OCI-LY3 (cell line): ENCODE results near the gene BTBD2.

ENCODE experiments used
- H2AFZ ChIP-seq: fragments of 200-600, 300-600 bp; shearing (Covaris generic); 2 replicates; pipeline ENCODE4 v1.6.0; 2014; ENCODE audit warnings: antibody characterized with exemption, low read depth, low read length
- H3K27ac ChIP-seq: fragments of 200-600, 300-600 bp; sonication (generic); 2 replicates; pipeline ENCODE4 v1.5.1; 2014; ENCODE audit warnings: mild to moderate bottlenecking, low read length, moderate library complexity, mixed read lengths
- H3K27me3 ChIP-seq: fragments of 200-600, 300-600 bp; sonication (generic); 2 replicates; pipeline ENCODE4 v1.6.1; 2014; ENCODE audit warnings: low read depth, low read length, mixed read lengths
- H3K36me3 ChIP-seq: fragments of 200-600, 300-600 bp; sonication (generic); replicated peaks from 2 replicates; pipeline ENCODE3; 2014; ENCODE audit warnings: low read depth, low read length, mixed read lengths
- H3K4me1 ChIP-seq: fragments of 300-600, 200-600 bp; sonication (generic); 2 replicates; pipeline ENCODE4 v1.6.1; 2014; ENCODE audit warnings: low read length, mixed read lengths
- H3K4me2 ChIP-seq: fragments of 200-600, 300-600 bp; sonication (generic); 2 replicates; pipeline ENCODE4 v1.6.1; 2014; ENCODE audit warnings: low read length, mixed read lengths
- H3K4me3 ChIP-seq: fragments of 300-600, 200-600 bp; sonication (generic); 2 replicates; pipeline ENCODE4 v1.5.1; 2014; ENCODE audit warnings: antibody characterized with exemption, mild to moderate bottlenecking, low read length, moderate library complexity
- H3K79me2 ChIP-seq: fragments of 300-600, 200-600 bp; shearing (Covaris generic); 2 replicates; pipeline ENCODE4 v1.6.1; 2014; ENCODE audit warnings: mild to moderate bottlenecking, low read length, mixed read lengths
- H3K9ac ChIP-seq: fragments of 300-600, 200-600 bp; shearing (Covaris generic); 2 replicates; pipeline ENCODE4 v1.6.0; 2014; ENCODE audit warnings: mild to moderate bottlenecking, low read length, moderate library complexity
- H3K9me3 ChIP-seq: fragments of 200-600, 300-600 bp; shearing (Covaris generic); 2 replicates; pipeline ENCODE4 v1.6.1; 2014; ENCODE audit warnings: low read length, mixed read lengths; ENCODE audit not compliant: insufficient read depth
- H4K20me1 ChIP-seq: fragments of 200-600, 300-600 bp; sonication (generic); 2 replicates; pipeline ENCODE4 v1.6.1; 2016; ENCODE audit warnings: low read length, mixed read lengths; ENCODE audit not compliant: insufficient read depth
- EZH2phosphoT487 ChIP-seq: fragments of 200-600 bp; shearing (Covaris generic); IDR thresholded peaks from 2 replicates; pipeline ENCODE4 v1.6.1; 2018; ENCODE audit warnings: antibody characterized with exemption, mixed run types, low read depth
- TF ChIP-seq, protein P1 (sequence below): fragments of 200-600, 300-600 bp; sonication (generic); IDR thresholded peaks from 2 replicates; pipeline ENCODE4 v1.5.1; 2014; ENCODE audit warnings: antibody characterized with exemption, low read length, low read depth

Gene BTBD2

GRCh38 chr19:1949304-1950101, 66.0 kb downstream of the BTBD2 start:
- Histone ChIP-seq H3K9ac (no peak overlapping the region), H3K9me3 (no peaks in the 10 kb centered on the region), H3K27ac (no peak overlapping the region), H3K27me3 (no peaks in the 10 kb centered on the region), H3K4me3 (no peak overlapping the region), H3K36me3 (peaks cover 32% of the 10 kb centered on the region), H3K79me2 (peaks cover 95% of the 10 kb centered on the region), H3K4me2 (no peak overlapping the region), H2AFZ (no peak overlapping the region), H3K4me1 (no peaks in the 10 kb centered on the region), H4K20me1 (peaks cover 82% of the 10 kb centered on the region)
- no peak for TF ChIP-seq EZH2phosphoT487

- Histone ChIP-seq H3K4me1 (peaks cover 10% of the 10 kb centered on the region), H3K9ac (no peak overlapping the region), H4K20me1 (peaks cover 82% of the 10 kb centered on the region), H3K4me3 (no peak overlapping the region), H3K27me3 (no peaks in the 10 kb centered on the region), H3K36me3 (peaks cover 25% of the 10 kb centered on the region), H3K9me3 (no peaks in the 10 kb centered on the region), H3K27ac (no peak overlapping the region), H3K79me2 (peaks cover 95% of the 10 kb centered on the region), H3K4me2 (no peak overlapping the region), H2AFZ (no peak overlapping the region)
- no peak for TF ChIP-seq EZH2phosphoT487
- TF ChIP-seq, protein P1, sequence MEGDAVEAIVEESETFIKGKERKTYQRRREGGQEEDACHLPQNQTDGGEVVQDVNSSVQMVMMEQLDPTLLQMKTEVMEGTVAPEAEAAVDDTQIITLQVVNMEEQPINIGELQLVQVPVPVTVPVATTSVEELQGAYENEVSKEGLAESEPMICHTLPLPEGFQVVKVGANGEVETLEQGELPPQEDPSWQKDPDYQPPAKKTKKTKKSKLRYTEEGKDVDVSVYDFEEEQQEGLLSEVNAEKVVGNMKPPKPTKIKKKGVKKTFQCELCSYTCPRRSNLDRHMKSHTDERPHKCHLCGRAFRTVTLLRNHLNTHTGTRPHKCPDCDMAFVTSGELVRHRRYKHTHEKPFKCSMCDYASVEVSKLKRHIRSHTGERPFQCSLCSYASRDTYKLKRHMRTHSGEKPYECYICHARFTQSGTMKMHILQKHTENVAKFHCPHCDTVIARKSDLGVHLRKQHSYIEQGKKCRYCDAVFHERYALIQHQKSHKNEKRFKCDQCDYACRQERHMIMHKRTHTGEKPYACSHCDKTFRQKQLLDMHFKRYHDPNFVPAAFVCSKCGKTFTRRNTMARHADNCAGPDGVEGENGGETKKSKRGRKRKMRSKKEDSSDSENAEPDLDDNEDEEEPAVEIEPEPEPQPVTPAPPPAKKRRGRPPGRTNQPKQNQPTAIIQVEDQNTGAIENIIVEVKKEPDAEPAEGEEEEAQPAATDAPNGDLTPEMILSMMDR = no peak
Measured at GRCh38 chr19:1947651-1948209, 67.8 kb downstream of the BTBD2 start.

DNA sequence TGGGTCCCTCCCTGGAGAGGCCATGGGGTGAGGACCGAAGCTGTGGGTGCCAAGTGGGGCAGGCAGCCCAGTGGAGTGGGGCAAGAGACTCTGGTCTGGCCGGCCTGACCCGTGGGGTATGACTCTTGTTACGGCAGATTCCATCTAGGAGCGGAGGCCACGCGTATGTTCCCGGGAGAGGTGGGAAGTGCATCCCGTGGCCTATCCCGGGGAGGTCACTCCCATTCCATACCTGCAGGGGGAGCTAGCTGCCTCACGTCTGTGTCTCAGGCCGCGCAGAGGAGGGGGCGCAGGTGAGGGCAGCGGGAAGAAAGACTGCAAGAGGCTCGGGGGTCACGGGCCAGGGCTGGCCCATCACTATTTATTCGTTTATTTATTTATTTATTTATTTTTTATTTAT, 69.6 kb downstream of the BTBD2 start:
- Histone ChIP-seq H2AFZ (no peak overlapping the region), H3K27me3 (no peaks in the 10 kb centered on the region), H3K4me1 (peaks cover 10% of the 10 kb centered on the region), H3K9ac (no peak overlapping the region), H3K36me3 (peaks cover 18% of the 10 kb centered on the region), H3K9me3 (no peaks in the 10 kb centered on the region), H3K27ac (no peak overlapping the region), H3K4me2 (no peak overlapping the region), H4K20me1 (peaks cover 74% of the 10 kb centered on the region), H3K79me2 (peaks cover 95% of the 10 kb centered on the region), H3K4me3 (no peak overlapping the region)
- TF ChIP-seq, protein P1 = peak; percentile 53
- TF ChIP-seq EZH2phosphoT487 = no peak

DNA sequence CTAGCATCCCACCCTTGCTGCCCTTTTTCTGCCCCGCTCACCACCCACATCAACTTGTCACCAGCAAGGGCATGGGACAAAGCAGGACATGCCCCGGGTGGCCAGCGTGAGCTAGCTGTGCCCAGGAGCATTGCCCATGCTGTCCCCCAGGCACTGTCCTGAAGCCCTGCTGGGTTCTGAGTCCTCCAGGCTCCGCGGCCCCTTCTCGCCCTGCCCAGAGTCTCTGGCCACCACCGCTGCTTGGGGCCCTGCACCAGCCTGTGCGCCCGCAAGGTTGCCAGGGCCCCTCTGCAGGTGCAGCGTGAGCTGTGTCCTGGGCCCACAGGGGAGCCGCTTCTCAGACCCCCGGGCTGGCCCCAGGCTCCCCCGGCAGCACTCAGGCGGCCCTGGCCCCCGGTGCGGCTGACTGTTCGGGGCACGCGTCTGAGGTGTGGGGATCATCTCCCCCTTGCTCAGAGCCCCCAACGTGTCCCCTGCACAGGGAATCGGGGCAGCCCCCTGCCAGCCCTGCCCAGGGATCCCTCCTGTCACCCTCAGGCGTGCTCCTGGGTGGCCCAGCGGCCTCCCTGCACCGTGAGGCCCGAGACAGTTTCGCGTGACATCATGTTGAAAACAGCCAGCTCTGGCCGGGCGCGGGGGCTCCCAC, 70.5 kb downstream of the BTBD2 start:
- H3K27ac ChIP-seq = no peak overlapping the region
- H3K4me3 ChIP-seq = no peak overlapping the region
- peaks cover 13% of the 10 kb centered on the region for H3K36me3 ChIP-seq
- H3K9ac ChIP-seq = no peak overlapping the region
- no peak for TF ChIP-seq EZH2phosphoT487
- TF ChIP-seq, protein P1 = no peak
- H3K79me2 ChIP-seq = peaks cover 88% of the 10 kb centered on the region
- H2AFZ ChIP-seq = no peak overlapping the region
- no peaks in the 10 kb centered on the region for H3K27me3 ChIP-seq
- no peak overlapping the region for H3K4me2 ChIP-seq
- H3K9me3 ChIP-seq = no peaks in the 10 kb centered on the region
- H3K4me1 ChIP-seq = peaks cover 10% of the 10 kb centered on the region
- H4K20me1 ChIP-seq = peaks cover 66% of the 10 kb centered on the region
